Panc1 (cell line): Measurements from ENCODE around the gene SYT1. TPM values are rescaled to one million over a fixed set of nuclear protein-coding genes. Genes with fewer than 3 reads are reported as not detected.

Source experiments
- ATAC-seq: fragments of 200-7000 bp; cut with Tn5 transposase; 2 replicates; pipeline ENCODE4 v1.9.1; 2020; ENCODE audit warnings: mild to moderate bottlenecking, moderate library complexity
- BruUV-seq: library from RNA; stranded (reverse); fragments of 400-500 nt; replicated peaks from 2 replicates; lab custom pipeline; 2021; lab: Mats Ljungman, UMichigan
- CTCF ChIA-PET: fragments of 300-600 bp; sonication (Branson Sonifier 250); formaldehyde crosslinking; loops from one replicate; lab custom pipeline; 2022; ENCODE audit warnings: antibody characterized with exemption; lab: Charles Lee
- POLR2A ChIA-PET: fragments of 300-600 bp; sonication (Branson Sonifier 250); formaldehyde crosslinking; loops from one replicate; lab custom pipeline; 2022; ENCODE audit warnings: antibody characterized with exemption; lab: Charles Lee
- DNase-seq: peaks from one replicate; pipeline ENCODE4 v3.0.0-alpha.2; 2010; ENCODE audit warnings: low read depth, low spot score
- H3K27ac ChIP-seq: 2 replicates; pipeline ENCODE4 v1.5.1; 2011; ENCODE audit warnings: mild to moderate bottlenecking, low read length, inconsistent platforms
- H3K27me3 ChIP-seq: fragments of 200-500 bp; sonication (Bioruptor generic); 2 replicates; pipeline ENCODE4 v1.6.0; 2014; ENCODE audit warnings: low read length, inconsistent platforms; ENCODE audit not compliant: control insufficient read depth, insufficient read depth
- H3K36me3 ChIP-seq: fragments of 200-500 bp; sonication (Bioruptor generic); 2 replicates; pipeline ENCODE4 v1.5.1; 2014; ENCODE audit warnings: inconsistent platforms, mild to moderate bottlenecking, low read length, moderate library complexity; ENCODE audit not compliant: control insufficient read depth, insufficient read depth
- H3K4me1 ChIP-seq: 2 replicates; pipeline ENCODE4 v1.5.1; 2011; ENCODE audit warnings: inconsistent platforms, mild to moderate bottlenecking, low read length, moderate library complexity; ENCODE audit not compliant: control insufficient read depth, insufficient read depth
- H3K4me3 ChIP-seq, 2 experiments: 2 replicates each; pipeline ENCODE4 v1.5.1; 2011 to 2012; ENCODE audit warnings: low read depth in 2 of 2, low read length in 2 of 2, mild to moderate bottlenecking in 2 of 2, inconsistent platforms in 1 of 2, moderate library complexity in 1 of 2
- H3K9me3 ChIP-seq: fragments of 200-500 bp; sonication (Bioruptor generic); 2 replicates; pipeline ENCODE4 v1.5.1; 2014; ENCODE audit warnings: low read depth, mild to moderate bottlenecking, inconsistent platforms, low read length, moderate library complexity; ENCODE audit not compliant: control insufficient read depth, insufficient read depth
- POLR2AphosphoS5 ChIP-seq: IDR thresholded peaks from 2 replicates; pipeline ENCODE4 v1.6.1; 2012; ENCODE audit warnings: mild to moderate bottlenecking, low read depth, low read length, moderate library complexity
- SIN3A ChIP-seq: IDR thresholded peaks from 2 replicates; pipeline ENCODE4 v1.6.1; 2012; ENCODE audit warnings: low read depth, mild to moderate bottlenecking, low read length, moderate library complexity, borderline replicate concordance; ENCODE audit not compliant: insufficient read depth
- TCF7L2 ChIP-seq: IDR thresholded peaks from 2 replicates; pipeline ENCODE4 v1.6.1; 2011; ENCODE audit warnings: mild to moderate bottlenecking, low read depth, low read length, inconsistent platforms
- in situ Hi-C: cut with HindIII; loops from 2 replicates; pipeline ENCODE4 v1.10.0; 2016; ENCODE audit warnings: low sequenced_read_pairs, low pct_unique_long_range_greater_than_20kb
- intact Hi-C: fragments of 100-400 bp; cut with micrococcal nuclease; formaldehyde crosslinking; loops from one replicate; pipeline ENCODE4 v1.10.0; 2022; ENCODE audit not compliant: unreplicated experiment
- total RNA-seq: library from RNA; stranded (reverse); gene quantifications from one replicate; pipeline ENCODE4 v1.2.1, GENCODE V29; 2021; ENCODE audit not compliant: unreplicated experiment
- TF ChIP-seq, protein P1 (sequence below): fragments of 450-650 bp; IDR thresholded peaks from 2 replicates; pipeline ENCODE4 v1.5.1; 2017; ENCODE audit warnings: mild to moderate bottlenecking
- TF ChIP-seq, protein P2 (sequence below), 2 experiments: IDR thresholded peaks; 2 replicates each; pipeline ENCODE4 v1.6.1; 2011 to 2012; ENCODE audit warnings: low read depth in 2 of 2, control low read depth in 1 of 2, low read length in 1 of 2, mild to moderate bottlenecking in 1 of 2, moderate library complexity in 1 of 2; ENCODE audit not compliant: insufficient read depth in 1 of 2

Gene SYT1
- total RNA-seq, 1 experiment from 2014 or later, result 3.0 TPM

DNA sequence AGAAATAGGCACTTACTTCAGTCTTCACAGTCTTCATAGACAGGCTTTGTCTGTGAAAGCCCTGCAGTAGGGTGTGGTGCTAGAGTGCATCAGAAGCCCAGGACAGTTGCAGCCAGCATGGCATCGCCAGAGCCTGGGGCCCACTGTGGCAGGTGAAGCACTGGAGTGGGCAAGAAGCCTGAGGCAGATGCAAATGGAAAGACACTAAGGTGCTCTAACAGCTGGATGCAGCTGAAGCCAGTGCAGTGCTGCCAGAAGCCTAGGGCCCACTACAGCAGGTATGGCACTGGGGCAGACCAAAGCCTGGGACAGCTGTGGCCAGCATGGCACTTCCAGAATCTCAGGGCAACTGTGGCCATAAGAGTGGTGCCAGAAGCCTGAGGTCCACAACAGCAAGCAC is 358.6 kb downstream of the SYT1 start:
- ATAC-seq (no peak), DNase-seq (no peak)
- no peak for TF ChIP-seq SIN3A
- TF ChIP-seq, protein P1, sequence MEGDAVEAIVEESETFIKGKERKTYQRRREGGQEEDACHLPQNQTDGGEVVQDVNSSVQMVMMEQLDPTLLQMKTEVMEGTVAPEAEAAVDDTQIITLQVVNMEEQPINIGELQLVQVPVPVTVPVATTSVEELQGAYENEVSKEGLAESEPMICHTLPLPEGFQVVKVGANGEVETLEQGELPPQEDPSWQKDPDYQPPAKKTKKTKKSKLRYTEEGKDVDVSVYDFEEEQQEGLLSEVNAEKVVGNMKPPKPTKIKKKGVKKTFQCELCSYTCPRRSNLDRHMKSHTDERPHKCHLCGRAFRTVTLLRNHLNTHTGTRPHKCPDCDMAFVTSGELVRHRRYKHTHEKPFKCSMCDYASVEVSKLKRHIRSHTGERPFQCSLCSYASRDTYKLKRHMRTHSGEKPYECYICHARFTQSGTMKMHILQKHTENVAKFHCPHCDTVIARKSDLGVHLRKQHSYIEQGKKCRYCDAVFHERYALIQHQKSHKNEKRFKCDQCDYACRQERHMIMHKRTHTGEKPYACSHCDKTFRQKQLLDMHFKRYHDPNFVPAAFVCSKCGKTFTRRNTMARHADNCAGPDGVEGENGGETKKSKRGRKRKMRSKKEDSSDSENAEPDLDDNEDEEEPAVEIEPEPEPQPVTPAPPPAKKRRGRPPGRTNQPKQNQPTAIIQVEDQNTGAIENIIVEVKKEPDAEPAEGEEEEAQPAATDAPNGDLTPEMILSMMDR, result no peak
- no peak overlapping the region for H3K27ac ChIP-seq
- CTCF ChIA-PET, result no interaction called here
- no peaks in the 10 kb centered on the region for H3K4me1 ChIP-seq
- H3K27me3 ChIP-seq, result no peaks in the 10 kb centered on the region
- POLR2A ChIA-PET, result interaction anchor here (0.6 kb wide), 1 partner anchor 359 kb away, joined by 8 read pairs; the partner anchor contains the start of gene SYT1
- no peaks in the 10 kb centered on the region for H3K36me3 ChIP-seq
- intact Hi-C loops, result no loop called here
- peaks cover 14% of the 10 kb centered on the region; the same call in 1 of the 2 replicates for H3K9me3 ChIP-seq
- no TSS peak for BruUV-seq
- in situ Hi-C loops, result no loop called here
- H3K4me3 ChIP-seq, result no peak overlapping the region

DNA sequence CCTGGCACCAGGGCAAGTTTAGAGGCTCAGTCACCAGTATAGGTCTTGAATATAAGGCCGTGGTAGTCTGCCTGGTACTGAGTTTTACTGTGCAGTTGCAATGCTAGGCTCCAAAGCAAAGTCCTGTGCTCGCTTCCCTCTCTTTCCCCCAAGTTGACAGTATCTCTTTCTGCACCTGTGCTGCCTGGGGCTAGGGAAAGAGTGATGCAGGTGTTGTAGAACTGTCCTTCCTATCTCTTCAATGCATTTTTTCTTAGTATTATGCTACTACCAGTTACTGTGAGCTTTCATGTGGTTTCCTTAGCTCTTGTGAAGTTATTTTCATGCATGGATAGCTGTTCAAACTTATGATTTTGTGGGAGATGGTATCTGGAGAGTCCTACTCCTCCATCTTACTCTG is 359.2 kb downstream of the SYT1 start:
- DNase-seq, result no peak
- intact Hi-C loops (no loop called here), in situ Hi-C loops (no loop called here)
- ATAC-seq, result no peak
- H3K36me3 ChIP-seq, result no peaks in the 10 kb centered on the region
- H3K27me3 ChIP-seq, result no peaks in the 10 kb centered on the region
- ChIA-PET CTCF (no interaction called here), POLR2A (no interaction called here)
- TF ChIP-seq, protein P1, result no peak
- TF ChIP-seq, protein P2, sequence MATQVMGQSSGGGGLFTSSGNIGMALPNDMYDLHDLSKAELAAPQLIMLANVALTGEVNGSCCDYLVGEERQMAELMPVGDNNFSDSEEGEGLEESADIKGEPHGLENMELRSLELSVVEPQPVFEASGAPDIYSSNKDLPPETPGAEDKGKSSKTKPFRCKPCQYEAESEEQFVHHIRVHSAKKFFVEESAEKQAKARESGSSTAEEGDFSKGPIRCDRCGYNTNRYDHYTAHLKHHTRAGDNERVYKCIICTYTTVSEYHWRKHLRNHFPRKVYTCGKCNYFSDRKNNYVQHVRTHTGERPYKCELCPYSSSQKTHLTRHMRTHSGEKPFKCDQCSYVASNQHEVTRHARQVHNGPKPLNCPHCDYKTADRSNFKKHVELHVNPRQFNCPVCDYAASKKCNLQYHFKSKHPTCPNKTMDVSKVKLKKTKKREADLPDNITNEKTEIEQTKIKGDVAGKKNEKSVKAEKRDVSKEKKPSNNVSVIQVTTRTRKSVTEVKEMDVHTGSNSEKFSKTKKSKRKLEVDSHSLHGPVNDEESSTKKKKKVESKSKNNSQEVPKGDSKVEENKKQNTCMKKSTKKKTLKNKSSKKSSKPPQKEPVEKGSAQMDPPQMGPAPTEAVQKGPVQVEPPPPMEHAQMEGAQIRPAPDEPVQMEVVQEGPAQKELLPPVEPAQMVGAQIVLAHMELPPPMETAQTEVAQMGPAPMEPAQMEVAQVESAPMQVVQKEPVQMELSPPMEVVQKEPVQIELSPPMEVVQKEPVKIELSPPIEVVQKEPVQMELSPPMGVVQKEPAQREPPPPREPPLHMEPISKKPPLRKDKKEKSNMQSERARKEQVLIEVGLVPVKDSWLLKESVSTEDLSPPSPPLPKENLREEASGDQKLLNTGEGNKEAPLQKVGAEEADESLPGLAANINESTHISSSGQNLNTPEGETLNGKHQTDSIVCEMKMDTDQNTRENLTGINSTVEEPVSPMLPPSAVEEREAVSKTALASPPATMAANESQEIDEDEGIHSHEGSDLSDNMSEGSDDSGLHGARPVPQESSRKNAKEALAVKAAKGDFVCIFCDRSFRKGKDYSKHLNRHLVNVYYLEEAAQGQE (IDR thresholded peaks at IDR 0.05; ENCODE audit: insufficient read depth in 1 of 2, low read depth in 2 of 2, low read length in 1 of 2), result no peak
- TF ChIP-seq SIN3A (no peak), TCF7L2 (no peak), POLR2AphosphoS5 (no peak)
- no peak overlapping the region for H3K27ac ChIP-seq
- H3K4me3 ChIP-seq, result no peak overlapping the region
- BruUV-seq, result no TSS peak
- H3K9me3 ChIP-seq, result peaks cover 14% of the 10 kb centered on the region; the same call in 1 of the 2 replicates
- H3K4me1 ChIP-seq, result no peaks in the 10 kb centered on the region
